Stimulated activated CD4-positive, alpha-beta T cell treated with anti-CD3 and anti-CD28 coated beads, TNF-alpha, amount 100 ng/mL, for 4 hours (primary cell): ENCODE results near the gene HOXA9.

Experiments used
- DNase-seq, 3 experiments: peaks; one replicate each; pipeline ENCODE4 v3.0.0-alpha.2; 2020; ENCODE audit warnings: low read depth in 3 of 3

The HOXA9 gene

GRCh38 chr7:27164367-27165088, 809 bp downstream of the HOXA9 start:
- DNase-seq: no peak

- no peak for DNase-seq
These were observed 1.3 kb downstream of the HOXA9 start for GRCh38 chr7:27164045-27164366.

- DNase-seq: no peak
These were observed 1.9 kb downstream of the HOXA9 start for GRCh38 chr7:27163288-27164044.

- DNase-seq: no peak
These were observed 2.6 kb downstream of the HOXA9 start for GRCh38 chr7:27162561-27163287.

- DNase-seq: no peak
These were observed 3.4 kb downstream of the HOXA9 start for GRCh38 chr7:27161721-27162560.

GRCh38 chr7:27161214-27161720, 4.1 kb downstream of the HOXA9 start:
- DNase-seq: no peak

- DNase-seq: peak; percentile 68 to 89 (median 80)
These were observed 4.7 kb downstream of the HOXA9 start for GRCh38 chr7:27160546-27161213.

- no peak for DNase-seq
These were observed 5.2 kb downstream of the HOXA9 start for GRCh38 chr7:27160145-27160545.

- DNase-seq: no peak
These were observed 5.8 kb downstream of the HOXA9 start for GRCh38 chr7:27159266-27160144.

GRCh38 chr7:27158436-27159265, 6.7 kb downstream of the HOXA9 start:
- DNase-seq: no peak

- DNase-seq: no peak
These were observed 7.5 kb downstream of the HOXA9 start for GRCh38 chr7:27157702-27158431.

GRCh38 chr7:27156916-27157701, 8.2 kb downstream of the HOXA9 start:
- DNase-seq: no peak

GRCh38 chr7:27156508-27156898, 8.8 kb downstream of the HOXA9 start, which contains the start of gene HOXA7:
Gene HOXA7 (minus strand): TSS chr7:27156675. CDS start chr7:27156545, 130 bp downstream.
- no peak for DNase-seq

GRCh38 chr7:27155816-27156507, 9.4 kb downstream of the HOXA9 start:
- no peak for DNase-seq

GRCh38 chr7:27154901-27155815, 10.2 kb downstream of the HOXA9 start:
- DNase-seq: peak in 2 of 3 experiments; percentile 40 to 42

- no peak for DNase-seq
These were observed 11.0 kb downstream of the HOXA9 start for GRCh38 chr7:27154369-27154768.
